DOHH2 (cell line): ENCODE results near the gene PCDHGA3.
A peak's percentile ranks its signal among the peaks of the same experiment; 100 is the strongest.

Experiments used
- H3F3A ChIP-seq: fragments of 200-600 bp; sonication (generic), shearing (Covaris generic); 2 replicates; pipeline ENCODE4 v1.6.0; 2016; ENCODE audit warnings: antibody characterized with exemption, mild to moderate bottlenecking; ENCODE audit not compliant: control insufficient read depth, insufficient read depth
- H3K27ac ChIP-seq: fragments of 200-600 bp; sonication (generic); 2 replicates; pipeline ENCODE4 v1.5.1; 2014; ENCODE audit warnings: low read depth, mild to moderate bottlenecking, low read length, moderate library complexity
- H3K27me3 ChIP-seq: fragments of 200-600 bp; sonication (generic); 2 replicates; pipeline ENCODE4 v1.6.1; 2014; ENCODE audit warnings: mild to moderate bottlenecking, low read length, mixed read lengths; ENCODE audit not compliant: control insufficient read depth
- H3K36me3 ChIP-seq: fragments of 200-600 bp; sonication (generic); 2 replicates; pipeline ENCODE4 v1.6.1; 2014; ENCODE audit warnings: mild to moderate bottlenecking, low read length, moderate library complexity, mixed read lengths; ENCODE audit not compliant: control insufficient read depth
- H3K4me1 ChIP-seq: fragments of 200-600 bp; sonication (generic); 2 replicates; pipeline ENCODE4 v1.6.1; 2014; ENCODE audit warnings: mild to moderate bottlenecking, low read length, mixed read lengths; ENCODE audit not compliant: control insufficient read depth
- H3K4me2 ChIP-seq: fragments of 200-600 bp; sonication (generic); 2 replicates; pipeline ENCODE4 v1.6.0; 2014; ENCODE audit warnings: mild to moderate bottlenecking, low read length, moderate library complexity
- H3K4me3 ChIP-seq: fragments of 200-600 bp; sonication (generic); 2 replicates; pipeline ENCODE4 v1.5.1; 2014; ENCODE audit warnings: mild to moderate bottlenecking, low read length, mixed read lengths
- H3K79me2 ChIP-seq: fragments of 200-600 bp; sonication (generic); 2 replicates; pipeline ENCODE4 v1.6.1; 2014; ENCODE audit warnings: mild to moderate bottlenecking, low read length, mixed read lengths; ENCODE audit not compliant: control insufficient read depth
- H3K9me2 ChIP-seq: fragments of 200-600 bp; sonication (generic); replicated peaks from 2 replicates; pipeline ENCODE4 v1.6.1; 2014; ENCODE audit warnings: mild to moderate bottlenecking, low read length, mixed read lengths; ENCODE audit not compliant: control insufficient read depth
- H3K9me3 ChIP-seq: fragments of 200-600 bp; sonication (generic); 2 replicates; pipeline ENCODE4 v1.6.1; 2014; ENCODE audit warnings: antibody characterized with exemption, low read length, mixed read lengths; ENCODE audit not compliant: control insufficient read depth, insufficient read depth
- H4K20me1 ChIP-seq: fragments of 200-600 bp; sonication (generic); 2 replicates; pipeline ENCODE4 v1.6.0; 2014; ENCODE audit warnings: low read depth, mild to moderate bottlenecking, antibody characterized with exemption, low read length, moderate library complexity; ENCODE audit not compliant: control insufficient read depth, insufficient read depth
- CTCF ChIP-seq: fragments of 200-600 bp; sonication (generic); IDR thresholded peaks from one replicate; pipeline ENCODE4 v1.5.1; 2014; ENCODE audit warnings: antibody characterized with exemption, mild to moderate bottlenecking, low read depth, low read length; ENCODE audit not compliant: poor library complexity, severe bottlenecking
- EZH2phosphoT487 ChIP-seq: fragments of 200-600 bp; sonication (generic); IDR thresholded peaks from 2 replicates; pipeline ENCODE4 v1.6.1; 2017; ENCODE audit warnings: borderline replicate concordance, mild to moderate bottlenecking, antibody characterized with exemption, low read length, moderate library complexity, mixed read lengths

The PCDHGA3 gene

DNA sequence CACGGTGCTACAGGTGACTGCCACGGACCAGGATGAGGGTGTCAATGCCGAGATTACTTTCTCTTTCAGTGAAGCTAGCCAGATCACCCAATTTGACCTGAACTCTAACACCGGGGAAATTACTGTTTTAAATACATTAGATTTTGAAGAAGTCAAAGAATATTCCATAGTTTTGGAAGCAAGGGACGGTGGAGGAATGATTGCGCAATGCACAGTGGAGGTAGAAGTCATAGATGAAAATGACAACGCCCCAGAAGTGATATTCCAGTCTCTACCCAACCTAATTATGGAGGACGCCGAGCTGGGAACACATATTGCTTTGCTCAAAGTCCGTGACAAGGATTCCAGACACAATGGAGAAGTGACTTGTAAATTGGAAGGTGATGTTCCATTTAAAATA, 45.0 kb downstream of the PCDHGA3 start:
- peaks cover 7% of the 10 kb centered on the region for H3K79me2 ChIP-seq
- peaks cover 32% of the 10 kb centered on the region for H3K9me3 ChIP-seq
- no peaks in the 10 kb centered on the region for H3K4me1 ChIP-seq
- peaks cover 2% of the 10 kb centered on the region; the same call in 1 of the 2 replicates for H3F3A ChIP-seq
- no peak overlapping the region for H3K4me2 ChIP-seq
- H4K20me1 ChIP-seq = no peaks in the 10 kb centered on the region
- no peaks in the 10 kb centered on the region for H3K27me3 ChIP-seq
- no peaks in the 10 kb centered on the region for H3K9me2 ChIP-seq
- H3K27ac ChIP-seq = no peak overlapping the region
- 0 out of 2 replicates have a peak overlapping the region, but pooled peaks have one; percentile 2 for H3K4me3 ChIP-seq
- TF ChIP-seq EZH2phosphoT487 (no peak), CTCF (no peak)
- peaks cover 42% of the 10 kb centered on the region for H3K36me3 ChIP-seq

DNA sequence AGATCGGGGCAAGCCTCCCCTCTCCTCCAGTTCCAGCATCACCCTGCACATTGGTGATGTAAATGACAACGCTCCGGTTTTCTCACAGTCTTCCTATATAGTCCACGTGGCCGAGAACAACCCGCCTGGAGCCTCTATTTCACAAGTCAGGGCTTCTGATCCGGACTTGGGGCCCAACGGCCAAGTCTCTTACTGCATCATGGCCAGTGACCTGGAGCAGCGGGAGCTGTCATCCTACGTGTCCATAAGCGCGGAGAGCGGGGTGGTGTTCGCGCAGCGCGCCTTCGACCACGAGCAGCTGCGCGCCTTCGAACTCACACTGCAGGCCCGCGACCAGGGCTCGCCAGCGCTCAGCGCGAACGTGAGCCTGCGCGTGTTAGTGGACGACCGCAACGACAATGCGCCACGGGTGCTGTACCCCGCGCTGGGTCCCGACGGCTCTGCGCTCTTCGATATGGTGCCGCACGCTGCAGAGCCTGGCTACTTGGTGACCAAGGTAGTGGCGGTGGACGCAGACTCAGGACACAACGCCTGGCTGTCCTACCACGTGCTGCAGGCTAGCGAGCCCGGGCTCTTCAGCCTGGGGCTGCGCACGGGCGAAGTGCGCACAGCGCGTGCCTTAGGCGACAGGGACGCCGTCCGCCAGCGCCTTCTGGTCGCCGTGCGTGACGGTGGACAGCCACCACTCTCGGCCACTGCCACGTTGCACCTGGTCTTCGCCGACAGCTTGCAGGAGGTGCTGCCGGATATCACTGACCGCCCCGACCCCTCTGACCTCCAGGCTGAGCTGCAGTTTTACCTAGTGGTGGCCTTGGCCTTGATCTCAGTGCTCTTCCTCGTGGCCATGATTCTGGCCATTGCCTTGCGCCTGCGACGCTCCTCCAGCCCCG, 45.8 kb downstream of the PCDHGA3 start:
- Histone ChIP-seq H3K4me2 (no peak overlapping the region), H3K4me3 (no peak overlapping the region), H3K4me1 (no peaks in the 10 kb centered on the region), H3F3A (peaks cover 2% of the 10 kb centered on the region; the same call in 1 of the 2 replicates), H3K27ac (no peak overlapping the region), H3K9me3 (peaks cover 32% of the 10 kb centered on the region), H4K20me1 (no peaks in the 10 kb centered on the region), H3K79me2 (peaks cover 7% of the 10 kb centered on the region), H3K9me2 (no peaks in the 10 kb centered on the region), H3K27me3 (no peaks in the 10 kb centered on the region), H3K36me3 (peaks cover 43% of the 10 kb centered on the region)
- TF ChIP-seq EZH2phosphoT487 = no peak
- TF ChIP-seq CTCF = no peak

GRCh38 chr5:141392429-141393198, 49.0 kb downstream of the PCDHGA3 start, which contains the start of gene PCDHGA8:
TSS of gene PCDHGA8 (plus strand) at chr5:141392633. CDS start at chr5:141392814, 181 bp downstream.
- Histone ChIP-seq H3K36me3 (peaks cover 41% of the 10 kb centered on the region), H3K27ac (no peak within 1 kb of the TSS), H3K79me2 (peaks cover 7% of the 10 kb centered on the region), H3K4me3 (no peak within 1 kb of the TSS), H3K9me3 (peaks cover 38% of the 10 kb centered on the region), H3K4me2 (no peak within 1 kb of the TSS), H3F3A (peaks cover 2% of the 10 kb centered on the region; the same call in 1 of the 2 replicates), H3K27me3 (no peaks in the 10 kb centered on the region), H4K20me1 (no peaks in the 10 kb centered on the region), H3K4me1 (no peaks in the 10 kb centered on the region), H3K9me2 (no peaks in the 10 kb centered on the region)
- TF ChIP-seq CTCF (no peak), EZH2phosphoT487 (no peak)
